H9 (cell line): ENCODE measurements around the gene JMJD8. TPM values are rescaled to one million over a fixed set of nuclear protein-coding genes. Genes with fewer than 3 reads are reported as not detected.

ENCODE experiments used
- DNase-seq: peaks from one replicate; pipeline ENCODE4 v3.0.0-alpha.2; 2017
- H2AFZ ChIP-seq: one replicate; pipeline ENCODE4 v1.6.1; 2013; ENCODE audit warnings: mild to moderate bottlenecking, low read length, control low read depth, moderate library complexity
- H2AK5ac ChIP-seq: 2 replicates; pipeline ENCODE4 v1.6.1; 2013; ENCODE audit warnings: low read length, control low read depth, mixed read lengths; ENCODE audit not compliant: insufficient read length
- H2BK120ac ChIP-seq: one replicate; pipeline ENCODE4 v1.6.1; 2013; ENCODE audit warnings: low read depth, mild to moderate bottlenecking, low read length, control low read depth, inconsistent platforms; ENCODE audit not compliant: poor library complexity, severe bottlenecking
- H2BK12ac ChIP-seq: 2 replicates; pipeline ENCODE4 v1.6.1; 2013; ENCODE audit warnings: low read length, control low read depth, mixed read lengths, low read depth; ENCODE audit not compliant: insufficient read length
- H2BK15ac ChIP-seq: 2 replicates; pipeline ENCODE4 v1.6.1; 2013; ENCODE audit warnings: low read depth, low read length, control low read depth
- H2BK20ac ChIP-seq: one replicate; pipeline ENCODE4 v1.6.1; 2013; ENCODE audit warnings: low read depth, mild to moderate bottlenecking, low read length, control low read depth, inconsistent platforms; ENCODE audit not compliant: poor library complexity, severe bottlenecking
- H2BK5ac ChIP-seq: 2 replicates; pipeline ENCODE4 v1.6.1; 2013; ENCODE audit warnings: low read length, control low read depth, mixed read lengths; ENCODE audit not compliant: insufficient read length
- H3K14ac ChIP-seq: 2 replicates; pipeline ENCODE4 v1.6.1; 2013; ENCODE audit warnings: low read length, control low read depth; ENCODE audit not compliant: insufficient read depth
- H3K18ac ChIP-seq: 2 replicates; pipeline ENCODE4 v1.6.1; 2013; ENCODE audit warnings: low read depth, mild to moderate bottlenecking, mixed read lengths, low read length, control low read depth; ENCODE audit not compliant: insufficient read length
- H3K23ac ChIP-seq: 2 replicates; pipeline ENCODE4 v1.6.1; 2013; ENCODE audit warnings: low read length, control low read depth, mixed read lengths, low read depth; ENCODE audit not compliant: insufficient read length
- H3K23me2 ChIP-seq: 2 replicates; pipeline ENCODE4 v1.6.1; 2013; ENCODE audit warnings: low read depth, mild to moderate bottlenecking, mixed read lengths, low read length, control low read depth; ENCODE audit not compliant: insufficient read length, poor library complexity, severe bottlenecking
- H3K27ac ChIP-seq: 2 replicates; pipeline ENCODE4 v1.5.1; 2013; ENCODE audit warnings: low read length, control low read depth, mixed read lengths, low read depth; ENCODE audit not compliant: insufficient read length
- H3K27me3 ChIP-seq: 2 replicates; pipeline ENCODE4 v1.6.1; 2013; ENCODE audit warnings: low read length, control low read depth, inconsistent platforms; ENCODE audit not compliant: insufficient read depth
- H3K4ac ChIP-seq: 2 replicates; pipeline ENCODE4 v1.6.1; 2013; ENCODE audit warnings: low read depth, mild to moderate bottlenecking, control low read depth, inconsistent platforms, low read length, moderate library complexity
- H3K4me1 ChIP-seq: 2 replicates; pipeline ENCODE4 v1.6.1; 2013; ENCODE audit warnings: low read length, control low read depth, inconsistent platforms; ENCODE audit not compliant: insufficient read depth
- H3K4me2 ChIP-seq: 2 replicates; pipeline ENCODE4 v1.6.1; 2013; ENCODE audit warnings: low read length, control low read depth, mixed read lengths; ENCODE audit not compliant: insufficient read length, insufficient read depth
- H3K56ac ChIP-seq: 2 replicates; pipeline ENCODE4 v1.6.1; 2013; ENCODE audit warnings: low read depth, mild to moderate bottlenecking, mixed read lengths, low read length, control low read depth; ENCODE audit not compliant: insufficient read length
- H3K79me1 ChIP-seq: 2 replicates; pipeline ENCODE4 v1.6.1; 2013; ENCODE audit warnings: low read depth, mild to moderate bottlenecking, moderate library complexity, low read length, control low read depth, inconsistent platforms; ENCODE audit not compliant: insufficient read depth, poor library complexity, severe bottlenecking
- H3K79me2 ChIP-seq: 2 replicates; pipeline ENCODE4 v1.6.1; 2013; ENCODE audit warnings: low read length, control low read depth, inconsistent platforms; ENCODE audit not compliant: insufficient read depth
- H3K9ac ChIP-seq: 2 replicates; pipeline ENCODE4 v1.6.1; 2013; ENCODE audit warnings: low read length, control low read depth, mixed read lengths; ENCODE audit not compliant: insufficient read length; ENCODE audit errors: extremely low read depth
- H3K9me3 ChIP-seq: one replicate; pipeline ENCODE4 v1.6.1; 2013; ENCODE audit warnings: low read depth, low read length, inconsistent platforms; ENCODE audit not compliant: control insufficient read depth
- H3T11ph ChIP-seq: one replicate; pipeline ENCODE4 v1.6.1; 2013; ENCODE audit warnings: mild to moderate bottlenecking, low read length, control low read depth, inconsistent platforms
- H4K20me1 ChIP-seq: one replicate; pipeline ENCODE4 v1.6.1; 2013; ENCODE audit not compliant: control insufficient read depth, insufficient read length, insufficient read depth
- H4K5ac ChIP-seq: 2 replicates; pipeline ENCODE4 v1.6.1; 2013; ENCODE audit warnings: low read depth, mild to moderate bottlenecking, mixed read lengths, low read length, control low read depth; ENCODE audit not compliant: insufficient read length
- H4K8ac ChIP-seq: replicated peaks from 2 replicates; pipeline ENCODE4 v1.6.1; 2013; ENCODE audit warnings: low read length, control low read depth, mixed read lengths, low read depth; ENCODE audit not compliant: insufficient read length
- H4K91ac ChIP-seq: 2 replicates; pipeline ENCODE4 v1.6.1; 2013; ENCODE audit warnings: low read depth, mild to moderate bottlenecking, moderate library complexity, mixed read lengths, low read length, control low read depth; ENCODE audit not compliant: insufficient read length
- H3K27ac Mint-ChIP-seq, 3 experiments: 2 replicates in 2 of 3; 3 replicates in 1 of 3; pipeline ENCODE4 v1.8.0; 2020 to 2021; ENCODE audit warnings: mixed read lengths in 3 of 3, mild to moderate bottlenecking in 1 of 3, moderate library complexity in 1 of 3
- H3K27me3 Mint-ChIP-seq: 2 replicates; pipeline ENCODE4 v1.8.0; 2021; ENCODE audit warnings: low read depth, mild to moderate bottlenecking, moderate library complexity, mixed read lengths
- H3K36me3 Mint-ChIP-seq, 3 experiments: 2 replicates in 2 of 3; 3 replicates in 1 of 3; pipeline ENCODE4 v1.8.0; 2020 to 2021; ENCODE audit warnings: low read depth in 3 of 3, mixed read lengths in 3 of 3; ENCODE audit not compliant: insufficient read depth in 1 of 3
- H3K4me1 Mint-ChIP-seq, 2 experiments: 2 replicates each; pipeline ENCODE4 v1.8.0; 2020; ENCODE audit warnings: mixed read lengths in 2 of 2
- H3K4me3 Mint-ChIP-seq, 2 experiments: 2 replicates in 1 of 2; 3 replicates in 1 of 2; pipeline ENCODE4 v1.8.0; 2020 to 2021; ENCODE audit warnings: mild to moderate bottlenecking in 2 of 2, mixed read lengths in 2 of 2, moderate library complexity in 1 of 2
- H3K9me3 Mint-ChIP-seq, 2 experiments: 2 replicates in 1 of 2; 3 replicates in 1 of 2; pipeline ENCODE4 v1.8.0; 2020; ENCODE audit warnings: mild to moderate bottlenecking in 2 of 2, mixed read lengths in 2 of 2, moderate library complexity in 1 of 2
- WGBS: extraction: QIAGEN DNeasy Blood & Tissue Kit; methylation state at CpG from one replicate; pipeline ENCODE4 v1.1.7; 2013; ENCODE audit warnings: missing lambda C conversion rate, low lambda C conversion rate, mixed read lengths; ENCODE audit not compliant: insufficient read length; ENCODE audit errors: extremely low coverage; 5-methylcytosine and 5-hydroxymethylcytosine counted together
- total RNA-seq: library from RNA; stranded (reverse); gene quantifications from 2 replicates; pipeline ENCODE4 v1.2.1, GENCODE V29; 2021
- TF ChIP-seq, protein P1 (sequence below): fragments of 200-600 bp; sonication (generic); conservative IDR thresholded peaks from 3 replicates; pipeline ENCODE4 v1.8.0; 2021; ENCODE audit warnings: antibody characterized with exemption, mild to moderate bottlenecking

JMJD8 gene
- total RNA-seq, 1 experiment from 2014 or later: 52.7 TPM

DNA sequence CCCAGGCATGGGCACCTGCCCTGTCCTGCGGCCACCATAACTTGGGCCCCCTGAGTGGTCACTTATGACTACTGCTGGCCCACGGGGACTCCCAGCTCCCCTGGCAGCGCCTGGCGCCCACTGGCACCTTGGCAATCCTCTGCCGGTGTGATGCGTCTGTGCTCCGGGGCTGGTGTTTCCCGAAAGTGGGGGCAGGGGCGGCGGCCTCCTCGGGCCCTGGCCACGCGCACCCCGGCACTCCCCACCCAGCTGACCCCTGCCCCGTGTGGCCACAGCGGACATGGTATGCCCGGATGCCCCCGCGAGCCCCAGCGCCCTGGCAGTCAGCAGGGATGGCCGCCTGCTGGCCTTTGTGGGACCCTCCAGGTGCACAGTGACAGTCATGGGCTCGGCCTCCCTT lies 26.6 kb downstream of the JMJD8 start:
- H3K56ac ChIP-seq: no peak overlapping the region
- no peak overlapping the region for H2AK5ac ChIP-seq
- no peak overlapping the region for H3T11ph ChIP-seq
- H3K23ac ChIP-seq: no peak overlapping the region
- no peaks in the 10 kb centered on the region for H3K27me3 ChIP-seq
- no peak overlapping the region for H3K9ac ChIP-seq
- H3K4me1 ChIP-seq: no peaks in the 10 kb centered on the region; the same call in 1 of the 2 replicates
- H3K36me3 Mint-ChIP-seq: peaks cover 0 to 5% (median 1%) of the 10 kb centered on the region in 3 experiments; a peak in 3 of 7 replicates
- H2AFZ ChIP-seq: no peak overlapping the region
- H3K4me2 ChIP-seq: no peak overlapping the region
- H3K4ac ChIP-seq: no peak overlapping the region
- no peaks in the 10 kb centered on the region for H4K20me1 ChIP-seq
- WGBS: no CpG with 5 or more reads among the region's 22 CpGs
- no peaks in the 10 kb centered on the region for H3K79me1 ChIP-seq
- no peak overlapping the region for H2BK120ac ChIP-seq
- no peak overlapping the region for H4K91ac ChIP-seq
- H3K9me3 Mint-ChIP-seq: no peaks in the 10 kb centered on the region
- no peak overlapping the region for H4K5ac ChIP-seq
- H2BK20ac ChIP-seq: no peak overlapping the region
- no peaks in the 10 kb centered on the region for H3K23me2 ChIP-seq
- H3K4me3 Mint-ChIP-seq: no peak overlapping the region
- H3K14ac ChIP-seq: no peak overlapping the region
- no peak overlapping the region for H2BK15ac ChIP-seq
- H4K8ac ChIP-seq: no peak overlapping the region
- no peaks in the 10 kb centered on the region for H3K9me3 ChIP-seq
- no peak overlapping the region for H3K27ac ChIP-seq
- H3K27me3 Mint-ChIP-seq: no peaks in the 10 kb centered on the region
- no peak overlapping the region for H3K27ac Mint-ChIP-seq
- H3K18ac ChIP-seq: no peak overlapping the region
- TF ChIP-seq, protein P1, sequence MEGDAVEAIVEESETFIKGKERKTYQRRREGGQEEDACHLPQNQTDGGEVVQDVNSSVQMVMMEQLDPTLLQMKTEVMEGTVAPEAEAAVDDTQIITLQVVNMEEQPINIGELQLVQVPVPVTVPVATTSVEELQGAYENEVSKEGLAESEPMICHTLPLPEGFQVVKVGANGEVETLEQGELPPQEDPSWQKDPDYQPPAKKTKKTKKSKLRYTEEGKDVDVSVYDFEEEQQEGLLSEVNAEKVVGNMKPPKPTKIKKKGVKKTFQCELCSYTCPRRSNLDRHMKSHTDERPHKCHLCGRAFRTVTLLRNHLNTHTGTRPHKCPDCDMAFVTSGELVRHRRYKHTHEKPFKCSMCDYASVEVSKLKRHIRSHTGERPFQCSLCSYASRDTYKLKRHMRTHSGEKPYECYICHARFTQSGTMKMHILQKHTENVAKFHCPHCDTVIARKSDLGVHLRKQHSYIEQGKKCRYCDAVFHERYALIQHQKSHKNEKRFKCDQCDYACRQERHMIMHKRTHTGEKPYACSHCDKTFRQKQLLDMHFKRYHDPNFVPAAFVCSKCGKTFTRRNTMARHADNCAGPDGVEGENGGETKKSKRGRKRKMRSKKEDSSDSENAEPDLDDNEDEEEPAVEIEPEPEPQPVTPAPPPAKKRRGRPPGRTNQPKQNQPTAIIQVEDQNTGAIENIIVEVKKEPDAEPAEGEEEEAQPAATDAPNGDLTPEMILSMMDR: no peak
- peaks cover 0 to 5% of the 10 kb centered on the region in 2 experiments; a peak in 2 of 4 replicates for H3K4me1 Mint-ChIP-seq
- DNase-seq: no peak
- no peaks in the 10 kb centered on the region for H3K79me2 ChIP-seq
- no peak overlapping the region for H2BK5ac ChIP-seq
- no peak overlapping the region for H2BK12ac ChIP-seq
